ENCODE measurements around the gene SGCD.

The SGCD gene

GRCh38 chr5:156399323-156399722 is 72.4 kb downstream of the SGCD start:
- Mint-ChIP-seq H3K9me3 (no peaks in the 10 kb centered on the region), H3K4me3 (no peak overlapping the region), H3K36me3 (no peaks in the 10 kb centered on the region), H3K27me3 (no peaks in the 10 kb centered on the region), H3K4me1 (peaks cover 15% of the 10 kb centered on the region), H3K27ac (peak overlapping the region; percentile 58)
- ATAC-seq (ENCODE audit: low read depth) (no peak), DNase-seq (ENCODE audit: low spot score in 2 of 2) (no peak)

GRCh38 chr5:156400231-156400986 is 73.4 kb downstream of the SGCD start:
- no peaks in the 10 kb centered on the region for H3K9me3 Mint-ChIP-seq
- peak overlapping the region; percentile 100 for H3K27ac Mint-ChIP-seq
- peaks cover 12% of the 10 kb centered on the region for H3K4me1 Mint-ChIP-seq
- no peaks in the 10 kb centered on the region for H3K27me3 Mint-ChIP-seq
- H3K36me3 Mint-ChIP-seq = no peaks in the 10 kb centered on the region
- ATAC-seq (ENCODE audit: low read depth) = no peak
- DNase-seq (ENCODE audit: low spot score in 2 of 2) = no peak
- no peak overlapping the region for H3K4me3 Mint-ChIP-seq

- no peaks in the 10 kb centered on the region for H3K9me3 Mint-ChIP-seq
- H3K36me3 Mint-ChIP-seq = no peaks in the 10 kb centered on the region
- DNase-seq (ENCODE audit: low spot score in 2 of 2) (no peak), ATAC-seq (ENCODE audit: low read depth) (no peak)
- H3K4me1 Mint-ChIP-seq = peaks cover 12% of the 10 kb centered on the region
- H3K4me3 Mint-ChIP-seq = peak overlapping the region; percentile 81
- H3K27ac Mint-ChIP-seq = peak overlapping the region; percentile 100
- H3K27me3 Mint-ChIP-seq = no peaks in the 10 kb centered on the region
Observed at GRCh38 chr5:156401804-156402203, 74.8 kb downstream of the SGCD start.

GRCh38 chr5:156402387-156402921 is 75.5 kb downstream of the SGCD start:
- H3K9me3 Mint-ChIP-seq = no peaks in the 10 kb centered on the region
- H3K4me1 Mint-ChIP-seq = peaks cover 12% of the 10 kb centered on the region
- H3K27ac Mint-ChIP-seq = peak overlapping the region; percentile 100
- DNase-seq (ENCODE audit: low spot score in 2 of 2) (peak; percentile 69 to 81), ATAC-seq (ENCODE audit: low read depth) (peak; percentile 91)
- no peaks in the 10 kb centered on the region for H3K27me3 Mint-ChIP-seq
- no peaks in the 10 kb centered on the region for H3K36me3 Mint-ChIP-seq
- peak overlapping the region; percentile 81 for H3K4me3 Mint-ChIP-seq

GRCh38 chr5:156405988-156406387 is 79.0 kb downstream of the SGCD start:
- Mint-ChIP-seq H3K4me1 (peaks cover 12% of the 10 kb centered on the region), H3K9me3 (no peaks in the 10 kb centered on the region), H3K36me3 (no peaks in the 10 kb centered on the region), H3K27ac (peak overlapping the region; percentile 100), H3K27me3 (peaks cover 1% of the 10 kb centered on the region), H3K4me3 (no peak overlapping the region)
- no peak for DNase-seq (ENCODE audit: low spot score in 2 of 2)
- no peak for ATAC-seq (ENCODE audit: low read depth)

- ATAC-seq (ENCODE audit: low read depth) (no peak), DNase-seq (ENCODE audit: low spot score in 2 of 2) (no peak)
- Mint-ChIP-seq H3K9me3 (no peaks in the 10 kb centered on the region), H3K36me3 (no peaks in the 10 kb centered on the region), H3K27ac (peak overlapping the region; percentile 32), H3K4me3 (no peak overlapping the region), H3K4me1 (peaks cover 6% of the 10 kb centered on the region), H3K27me3 (peaks cover 1% of the 10 kb centered on the region)
Observed at GRCh38 chr5:156407251-156407650, 80.3 kb downstream of the SGCD start.

GRCh38 chr5:156409834-156410233 is 82.9 kb downstream of the SGCD start:
- Mint-ChIP-seq H3K4me3 (no peak overlapping the region), H3K9me3 (no peaks in the 10 kb centered on the region), H3K27ac (no peak overlapping the region), H3K36me3 (no peaks in the 10 kb centered on the region), H3K4me1 (no peaks in the 10 kb centered on the region), H3K27me3 (peaks cover 1% of the 10 kb centered on the region)
- ATAC-seq (ENCODE audit: low read depth) = no peak
- DNase-seq (ENCODE audit: low spot score in 2 of 2) = no peak

GRCh38 chr5:156411185-156411613 is 84.2 kb downstream of the SGCD start:
- H3K4me3 Mint-ChIP-seq = no peak overlapping the region
- H3K36me3 Mint-ChIP-seq = no peaks in the 10 kb centered on the region
- no peak for ATAC-seq (ENCODE audit: low read depth)
- peaks cover 1% of the 10 kb centered on the region for H3K27me3 Mint-ChIP-seq
- no peak for DNase-seq (ENCODE audit: low spot score in 2 of 2)
- no peak overlapping the region for H3K27ac Mint-ChIP-seq
- no peaks in the 10 kb centered on the region for H3K9me3 Mint-ChIP-seq
- no peaks in the 10 kb centered on the region for H3K4me1 Mint-ChIP-seq

- H3K27ac Mint-ChIP-seq = no peak overlapping the region
- no peaks in the 10 kb centered on the region for H3K36me3 Mint-ChIP-seq
- H3K4me3 Mint-ChIP-seq = no peak overlapping the region
- DNase-seq (ENCODE audit: low spot score in 2 of 2) = no peak
- H3K4me1 Mint-ChIP-seq = no peaks in the 10 kb centered on the region
- H3K9me3 Mint-ChIP-seq = no peaks in the 10 kb centered on the region
- no peak for ATAC-seq (ENCODE audit: low read depth)
- peaks cover 1% of the 10 kb centered on the region for H3K27me3 Mint-ChIP-seq
Observed at GRCh38 chr5:156411957-156412356, 85.0 kb downstream of the SGCD start.

GRCh38 chr5:156414391-156414790 is 87.4 kb downstream of the SGCD start:
- Mint-ChIP-seq H3K4me3 (no peak overlapping the region), H3K4me1 (no peaks in the 10 kb centered on the region), H3K36me3 (no peaks in the 10 kb centered on the region), H3K27ac (no peak overlapping the region), H3K27me3 (peaks cover 4% of the 10 kb centered on the region), H3K9me3 (no peaks in the 10 kb centered on the region)
- ATAC-seq (ENCODE audit: low read depth) = no peak
- DNase-seq (ENCODE audit: low spot score in 2 of 2) = no peak

- peaks cover 3% of the 10 kb centered on the region for H3K27me3 Mint-ChIP-seq
- ATAC-seq (ENCODE audit: low read depth) (no peak), DNase-seq (ENCODE audit: low spot score in 2 of 2) (no peak)
- no peaks in the 10 kb centered on the region for H3K9me3 Mint-ChIP-seq
- H3K36me3 Mint-ChIP-seq = no peaks in the 10 kb centered on the region
- no peaks in the 10 kb centered on the region for H3K4me1 Mint-ChIP-seq
- H3K27ac Mint-ChIP-seq = no peak overlapping the region
- no peak overlapping the region for H3K4me3 Mint-ChIP-seq
Observed at GRCh38 chr5:156419661-156420060, 92.7 kb downstream of the SGCD start.

GRCh38 chr5:156420665-156421064 is 93.7 kb downstream of the SGCD start:
- Mint-ChIP-seq H3K36me3 (no peaks in the 10 kb centered on the region), H3K27ac (no peak overlapping the region), H3K4me3 (no peak overlapping the region), H3K9me3 (no peaks in the 10 kb centered on the region), H3K27me3 (peaks cover 3% of the 10 kb centered on the region), H3K4me1 (no peaks in the 10 kb centered on the region)
- ATAC-seq (ENCODE audit: low read depth) = no peak
- no peak for DNase-seq (ENCODE audit: low spot score in 2 of 2)

- ATAC-seq (ENCODE audit: low read depth) (no peak), DNase-seq (ENCODE audit: low spot score in 2 of 2) (no peak)
- H3K27me3 Mint-ChIP-seq = peaks cover 3% of the 10 kb centered on the region
- no peak overlapping the region for H3K27ac Mint-ChIP-seq
- no peaks in the 10 kb centered on the region for H3K9me3 Mint-ChIP-seq
- no peak overlapping the region for H3K4me3 Mint-ChIP-seq
- H3K36me3 Mint-ChIP-seq = no peaks in the 10 kb centered on the region
- no peaks in the 10 kb centered on the region for H3K4me1 Mint-ChIP-seq
Observed at GRCh38 chr5:156421798-156422197, 94.8 kb downstream of the SGCD start.

- ATAC-seq (ENCODE audit: low read depth) (no peak), DNase-seq (ENCODE audit: low spot score in 2 of 2) (no peak)
- H3K4me3 Mint-ChIP-seq = no peak overlapping the region
- no peaks in the 10 kb centered on the region for H3K9me3 Mint-ChIP-seq
- H3K27me3 Mint-ChIP-seq = no peaks in the 10 kb centered on the region
- no peak overlapping the region for H3K27ac Mint-ChIP-seq
- no peaks in the 10 kb centered on the region for H3K36me3 Mint-ChIP-seq
- H3K4me1 Mint-ChIP-seq = peaks cover 6% of the 10 kb centered on the region
Observed at GRCh38 chr5:156423597-156423996, 96.6 kb downstream of the SGCD start.

GRCh38 chr5:156427315-156427714 is 100.4 kb downstream of the SGCD start:
- ATAC-seq (ENCODE audit: low read depth) = no peak
- Mint-ChIP-seq H3K4me3 (no peak overlapping the region), H3K27me3 (no peaks in the 10 kb centered on the region), H3K4me1 (peaks cover 6% of the 10 kb centered on the region), H3K27ac (no peak overlapping the region), H3K9me3 (no peaks in the 10 kb centered on the region), H3K36me3 (no peaks in the 10 kb centered on the region)
- no peak for DNase-seq (ENCODE audit: low spot score in 2 of 2)
